Upper lobe of left lung (tissue), 6 donors: Measurements from ENCODE around the gene ATXN1. TPM values are rescaled to one million over a fixed set of nuclear protein-coding genes. Genes with fewer than 3 reads are reported as not detected.

Experiments used
- ATAC-seq, 2 donors: fragments of 200-7000 bp; cut with Tn5 transposase; one replicate each; pipeline ENCODE4 v1.9.1; 2022; ENCODE audit warnings: mild to moderate bottlenecking in 2 of 2, moderate library complexity in 2 of 2; ENCODE audit not compliant: low FRiP score in 2 of 2
- DNase-seq, 2 donors: peaks; one replicate each; pipeline ENCODE4 v3.0.0-alpha.2; 2019 to 2020
- H3K27ac ChIP-seq, 4 donors: fragments of 200-600 bp; sonication (generic); one replicate each; pipeline ENCODE4 v1.5.1; 2016 to 2019
- H3K27me3 ChIP-seq, 4 donors: fragments of 200-600 bp; sonication (generic); one replicate each; pipeline ENCODE4 v1.5.1; 2017 to 2019
- H3K36me3 ChIP-seq, 4 donors: fragments of 200-600 bp; sonication (generic); one replicate each; pipeline ENCODE4 v1.5.1; 2016 to 2019
- H3K4me1 ChIP-seq, 4 donors: fragments of 200-600 bp; sonication (generic); one replicate each; pipeline ENCODE4 v1.5.1; 2018 to 2019
- H3K4me3 ChIP-seq, 4 donors: fragments of 200-600 bp; sonication (generic); one replicate each; pipeline ENCODE4 v1.5.1; 2017 to 2019; ENCODE audit warnings: mild to moderate bottlenecking in 2 of 4, moderate library complexity in 1 of 4
- H3K9me3 ChIP-seq, 4 donors: fragments of 200-600 bp; sonication (generic); one replicate each; pipeline ENCODE4 v1.5.1; 2018 to 2019
- EP300 ChIP-seq, 4 donors: sonication (generic); formaldehyde crosslinking; IDR thresholded peaks; one replicate each; pipeline ENCODE4 v1.5.1; 2017; ENCODE audit warnings: antibody characterized with exemption in 4 of 4, control low read depth in 2 of 4
- POLR2A ChIP-seq, 4 donors: fragments of 450-650 bp; IDR thresholded peaks; one replicate each; pipeline ENCODE4 v1.5.1; 2016 to 2017; ENCODE audit warnings: antibody characterized with exemption in 4 of 4, mild to moderate bottlenecking in 2 of 4
- POLR2AphosphoS5 ChIP-seq, 2 donors: sonication (generic); formaldehyde crosslinking; IDR thresholded peaks; one replicate each; pipeline ENCODE4 v1.5.1; 2017; ENCODE audit warnings: antibody characterized with exemption in 2 of 2
- WGBS, 2 donors: methylation state at CpG; one replicate each; pipeline ENCODE4 v1.1.5; 2017 to 2018; 5-methylcytosine and 5-hydroxymethylcytosine counted together
- total RNA-seq, 6 donors: library from RNA; depleted of rRNA in 4 of 6; stranded (reverse); fragments of >200 nt in 4 of 6; gene quantifications; one replicate each; pipeline versions ENCODE4 v1.1.0 to v1.2.1, GENCODE V29; 2016 to 2021
- TF ChIP-seq, protein P1 (sequence below), 6 experiments: fragments of 450-650 bp in 4 of 6; fragments of 200-600 bp in 2 of 6; sonication (generic) in 2 of 6; IDR thresholded peaks; one replicate each; pipeline ENCODE4 v1.5.1; 2016 to 2019; ENCODE audit warnings: antibody characterized with exemption in 6 of 6
- donor health status: DM: no; HTN: no; CAD: no; lungs with moderate emphysema.
- donor health status: DM: no; HTN: yes; CAD: no; lungs with severe emphysema.

ATXN1 gene
- total RNA-seq, 6 donors from 2014 or later, result 44.2 to 106 (median 71.7) TPM

DNA sequence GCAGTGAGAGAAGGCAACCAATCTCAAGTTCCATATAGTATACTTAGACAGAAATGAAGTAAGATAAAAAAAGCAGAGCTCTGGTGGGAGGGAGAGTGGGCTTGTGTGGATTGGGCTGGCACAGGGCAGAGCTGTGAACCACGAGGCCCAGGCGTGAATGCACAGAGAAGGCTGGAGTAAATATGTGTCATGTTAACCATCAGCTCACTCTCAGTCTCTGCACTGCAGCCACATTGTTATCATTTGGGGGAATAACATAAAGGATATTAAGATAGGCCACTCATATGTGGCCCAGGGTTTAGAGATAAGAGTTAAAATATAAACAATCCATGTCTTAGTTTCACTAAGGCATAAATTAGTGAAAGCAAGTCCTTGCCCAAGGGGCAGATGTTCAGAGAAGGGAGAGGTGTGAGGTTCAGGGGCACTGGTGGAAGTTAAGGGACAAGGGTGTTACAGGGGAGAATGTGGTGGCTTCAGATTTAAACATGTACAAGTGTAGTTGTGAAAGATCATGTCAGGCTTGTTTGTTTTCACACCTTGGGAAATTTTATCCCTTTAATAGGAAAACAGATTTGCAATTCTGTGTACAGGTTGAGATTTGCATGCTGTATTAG lies 508.5 kb downstream of the ATXN1 start:
- ATAC-seq (no peak), DNase-seq (no peak)
- no peaks in the 10 kb centered on the region for H3K27me3 ChIP-seq
- peaks cover 0 to 15% (median 0%) of the 10 kb centered on the region in 4 donors for H3K36me3 ChIP-seq
- no peaks in the 10 kb centered on the region for H3K9me3 ChIP-seq
- TF ChIP-seq POLR2AphosphoS5 (IDR thresholded peaks at IDR 0.05) (no peak), POLR2A (IDR thresholded peaks at IDR 0.05) (no peak), EP300 (IDR thresholded peaks at IDR 0.05) (no peak)
- TF ChIP-seq, protein P1, sequence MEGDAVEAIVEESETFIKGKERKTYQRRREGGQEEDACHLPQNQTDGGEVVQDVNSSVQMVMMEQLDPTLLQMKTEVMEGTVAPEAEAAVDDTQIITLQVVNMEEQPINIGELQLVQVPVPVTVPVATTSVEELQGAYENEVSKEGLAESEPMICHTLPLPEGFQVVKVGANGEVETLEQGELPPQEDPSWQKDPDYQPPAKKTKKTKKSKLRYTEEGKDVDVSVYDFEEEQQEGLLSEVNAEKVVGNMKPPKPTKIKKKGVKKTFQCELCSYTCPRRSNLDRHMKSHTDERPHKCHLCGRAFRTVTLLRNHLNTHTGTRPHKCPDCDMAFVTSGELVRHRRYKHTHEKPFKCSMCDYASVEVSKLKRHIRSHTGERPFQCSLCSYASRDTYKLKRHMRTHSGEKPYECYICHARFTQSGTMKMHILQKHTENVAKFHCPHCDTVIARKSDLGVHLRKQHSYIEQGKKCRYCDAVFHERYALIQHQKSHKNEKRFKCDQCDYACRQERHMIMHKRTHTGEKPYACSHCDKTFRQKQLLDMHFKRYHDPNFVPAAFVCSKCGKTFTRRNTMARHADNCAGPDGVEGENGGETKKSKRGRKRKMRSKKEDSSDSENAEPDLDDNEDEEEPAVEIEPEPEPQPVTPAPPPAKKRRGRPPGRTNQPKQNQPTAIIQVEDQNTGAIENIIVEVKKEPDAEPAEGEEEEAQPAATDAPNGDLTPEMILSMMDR (IDR thresholded peaks at IDR 0.05), result no peak
- no peaks in the 10 kb centered on the region for H3K4me1 ChIP-seq
- no peak overlapping the region for H3K4me3 ChIP-seq
- 51 to 71% methylated on average over 2 of the region's 2 CpGs for WGBS, 2 donors
- H3K27ac ChIP-seq, result no peak overlapping the region

DNA sequence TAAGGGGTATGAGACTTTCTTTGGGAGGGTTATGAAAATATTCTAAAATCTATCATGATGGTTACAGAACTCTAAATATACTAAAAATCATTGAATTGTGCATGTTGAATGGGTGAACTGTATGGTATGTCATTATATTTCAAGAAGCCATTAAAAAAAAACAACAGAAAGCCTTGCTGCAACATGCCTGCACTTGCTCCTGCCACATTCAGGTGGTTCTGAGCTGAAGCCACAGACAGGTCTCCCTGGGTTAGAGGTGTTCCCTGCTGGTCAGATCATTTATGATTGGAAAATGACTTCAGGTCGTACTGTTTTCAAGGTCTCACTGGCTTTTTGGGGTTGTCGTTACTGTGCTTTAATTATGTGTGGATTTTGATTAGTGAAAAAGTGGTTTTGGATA lies 509.6 kb downstream of the ATXN1 start:
- H3K36me3 ChIP-seq, result peaks cover 0 to 26% (median 4%) of the 10 kb centered on the region in 4 donors
- H3K4me3 ChIP-seq, result no peak overlapping the region
- DNase-seq (no peak), ATAC-seq (no peak)
- no peaks in the 10 kb centered on the region for H3K9me3 ChIP-seq
- TF ChIP-seq, protein P1 (IDR thresholded peaks at IDR 0.05), result no peak
- no peak overlapping the region for H3K27ac ChIP-seq
- 91 to 95% methylated on average over 2 of the region's 2 CpGs for WGBS, 2 donors
- no peaks in the 10 kb centered on the region for H3K27me3 ChIP-seq
- H3K4me1 ChIP-seq, result no peaks in the 10 kb centered on the region

DNA sequence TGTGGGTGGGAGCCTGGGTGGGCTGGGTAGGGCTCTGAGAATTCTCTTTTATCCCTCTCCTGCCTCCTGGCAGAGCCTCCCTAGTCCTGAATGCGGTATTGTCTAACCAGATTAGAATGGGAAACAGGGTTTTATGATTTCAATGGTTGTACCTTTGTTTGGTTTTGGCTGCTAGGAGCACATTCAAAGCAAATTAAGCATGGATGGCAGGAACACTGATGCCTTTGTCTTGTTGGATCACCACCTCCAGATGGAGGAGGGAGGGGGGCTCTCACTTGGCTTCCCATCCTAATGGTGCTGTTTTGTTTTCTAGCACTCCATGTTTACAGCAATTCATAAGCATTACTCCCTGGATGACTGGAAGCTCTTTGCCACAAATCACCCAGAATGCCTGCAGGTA lies 511.3 kb downstream of the ATXN1 start:
- no peak for TF ChIP-seq EP300 (IDR thresholded peaks at IDR 0.05)
- H3K27ac ChIP-seq, result no peak overlapping the region
- no peak for ATAC-seq
- H3K4me3 ChIP-seq, result no peak overlapping the region
- WGBS, 2 donors, result 78 to 86% methylated on average over 1 of the region's 1 CpG
- H3K4me1 ChIP-seq, result no peaks in the 10 kb centered on the region
- H3K27me3 ChIP-seq, result no peaks in the 10 kb centered on the region
- H3K36me3 ChIP-seq, result peaks cover 0 to 24% (median 4%) of the 10 kb centered on the region in 4 donors
- DNase-seq, result no peak
- H3K9me3 ChIP-seq, result no peaks in the 10 kb centered on the region
